HPDE6-E6E7 (cell line): ENCODE data around the gene DMRTA2.

Experiments used
- DNase-seq: peaks from one replicate; pipeline ENCODE4 v3.0.0; 2011; ENCODE audit warnings: missing footprints; ENCODE audit errors: extremely low spot score

Gene DMRTA2

DNA sequence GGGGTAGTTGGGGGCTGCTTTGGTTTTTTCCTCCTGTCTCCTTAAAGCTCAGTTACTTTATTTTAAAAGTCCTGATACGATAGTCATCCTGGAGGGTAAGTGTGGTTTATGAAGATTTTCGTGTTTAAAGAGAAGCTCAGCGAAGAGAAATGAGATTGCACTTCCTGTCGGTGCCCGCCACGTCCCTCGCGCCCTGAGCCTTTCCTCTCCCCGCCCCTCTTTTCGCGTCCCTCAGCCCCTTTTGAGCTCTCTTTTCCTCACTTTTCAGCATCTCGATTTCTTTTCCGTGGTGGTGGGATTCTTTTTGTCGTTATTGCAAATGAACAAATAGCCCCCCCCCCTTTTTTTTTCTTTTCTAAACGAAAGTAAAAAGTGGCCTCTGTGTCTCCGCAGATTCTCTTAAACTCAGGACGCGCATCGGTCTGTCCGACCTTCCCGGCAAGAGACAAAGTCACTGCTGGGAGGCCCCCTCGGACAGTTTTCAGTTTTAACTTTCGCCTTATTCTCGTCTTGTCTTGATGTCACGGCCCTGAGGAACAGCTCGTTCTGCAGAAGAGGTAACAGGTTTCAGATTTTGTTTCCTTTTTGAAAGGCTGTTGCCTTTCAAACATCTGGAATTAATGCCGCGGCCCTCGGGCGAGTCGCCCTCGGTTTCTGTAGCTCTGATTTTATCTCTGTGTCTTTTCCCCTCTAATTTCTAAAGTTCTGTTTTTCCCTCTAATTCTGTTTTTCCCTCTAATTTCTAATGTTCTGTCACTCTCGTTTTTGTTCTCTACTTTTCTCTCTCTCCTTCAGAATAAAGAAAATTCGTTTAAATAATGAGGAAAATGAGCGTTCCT is 1.0 kb upstream of the DMRTA2 start:
- no peak for DNase-seq

DNA sequence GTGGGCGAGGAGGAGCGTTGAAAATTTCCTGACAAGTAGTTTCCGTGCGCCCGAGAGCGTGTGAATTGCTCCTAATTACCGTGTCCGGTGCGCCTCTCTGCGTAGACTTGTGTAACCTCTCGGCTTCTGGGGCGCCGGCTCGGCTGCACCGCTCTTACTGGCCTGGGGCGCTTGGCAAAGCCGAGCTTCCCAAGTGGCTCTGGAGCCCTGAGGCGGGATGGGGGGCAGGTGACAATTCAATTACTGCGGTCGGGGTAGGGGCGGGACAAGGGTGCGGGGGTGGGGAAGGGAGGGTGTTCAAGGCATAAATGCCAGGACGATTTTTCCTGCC is 392 bp upstream of the DMRTA2 start:
- DNase-seq: no peak

DNA sequence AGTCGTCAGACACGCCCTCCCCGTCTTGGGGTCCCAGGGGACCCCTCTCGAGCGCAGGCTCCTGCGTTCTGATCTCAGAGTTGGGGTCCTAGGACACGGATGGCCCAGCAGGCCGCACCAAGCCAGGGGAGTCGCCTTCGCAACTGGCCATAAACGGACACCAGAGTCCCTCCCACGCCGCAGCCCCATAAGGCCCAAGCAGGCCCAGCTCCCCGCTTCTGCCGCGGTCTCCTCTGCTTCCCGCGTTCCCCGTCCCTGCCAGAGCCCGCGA is 633 bp downstream of the DMRTA2 start:
- no peak for DNase-seq

DNA sequence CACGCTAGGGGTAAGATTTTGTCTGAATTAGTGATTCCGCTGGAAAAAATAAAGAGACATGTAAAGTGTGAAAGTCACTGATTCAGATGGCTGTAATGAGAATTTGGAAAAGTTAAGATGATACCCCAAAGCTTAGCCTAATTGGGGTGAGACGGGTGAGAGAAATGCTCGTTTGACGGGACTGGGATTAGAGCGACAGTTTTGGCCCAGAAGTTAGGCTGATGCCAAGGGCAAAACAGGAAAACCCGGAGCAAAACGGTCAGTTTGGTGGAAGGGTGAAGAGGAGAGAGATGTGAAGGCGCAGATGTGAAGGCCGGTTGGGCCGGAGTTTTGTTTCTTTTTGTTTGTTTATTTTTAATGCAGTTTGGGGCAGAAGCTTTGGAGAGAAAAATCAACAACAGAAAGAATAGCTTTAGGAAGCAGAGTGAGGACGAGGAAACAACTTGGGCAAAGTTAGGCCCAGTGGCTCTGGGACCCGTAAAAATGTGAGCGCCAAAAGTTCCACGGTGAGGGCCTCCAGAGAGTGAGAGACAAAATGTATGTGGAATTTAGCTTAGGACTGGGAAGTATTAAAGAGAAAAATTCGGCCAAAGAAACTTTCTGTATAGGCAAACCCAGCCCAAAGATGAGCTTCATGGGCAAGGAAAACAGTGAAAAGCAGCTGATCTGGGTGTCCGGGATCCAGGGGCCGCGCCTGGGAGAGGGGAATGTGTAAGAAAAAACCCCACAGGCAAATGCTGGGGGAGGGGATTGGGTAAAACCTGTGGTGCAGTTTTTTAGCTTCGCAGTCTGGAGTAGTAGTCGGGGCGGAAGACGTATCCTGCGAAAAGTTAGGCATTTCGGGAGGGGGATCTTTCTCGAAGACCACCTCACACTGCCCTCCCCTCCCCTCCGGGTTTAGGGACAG is 1.2 kb downstream of the DMRTA2 start:
- no peak for DNase-seq

DNA sequence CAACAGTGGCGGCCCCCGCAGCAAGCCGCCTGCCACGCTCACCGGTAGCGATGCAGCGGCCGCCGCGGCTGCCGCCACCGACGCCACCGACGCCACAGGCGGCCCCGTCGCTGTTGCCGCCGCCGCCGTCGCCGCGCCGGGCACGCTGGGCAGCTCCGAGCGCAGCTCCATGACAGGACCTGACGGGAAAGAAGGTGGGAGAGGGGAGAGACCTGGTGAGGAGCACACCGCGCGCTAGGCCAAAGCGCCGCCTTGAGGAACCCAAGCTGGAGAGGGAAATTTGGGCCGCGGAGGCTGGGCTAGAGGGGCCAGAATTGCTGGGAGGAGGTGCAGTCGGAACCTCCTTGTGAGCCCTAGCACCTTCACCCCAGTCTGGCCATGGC is 1.9 kb downstream of the DMRTA2 start:
- no peak for DNase-seq

DNA sequence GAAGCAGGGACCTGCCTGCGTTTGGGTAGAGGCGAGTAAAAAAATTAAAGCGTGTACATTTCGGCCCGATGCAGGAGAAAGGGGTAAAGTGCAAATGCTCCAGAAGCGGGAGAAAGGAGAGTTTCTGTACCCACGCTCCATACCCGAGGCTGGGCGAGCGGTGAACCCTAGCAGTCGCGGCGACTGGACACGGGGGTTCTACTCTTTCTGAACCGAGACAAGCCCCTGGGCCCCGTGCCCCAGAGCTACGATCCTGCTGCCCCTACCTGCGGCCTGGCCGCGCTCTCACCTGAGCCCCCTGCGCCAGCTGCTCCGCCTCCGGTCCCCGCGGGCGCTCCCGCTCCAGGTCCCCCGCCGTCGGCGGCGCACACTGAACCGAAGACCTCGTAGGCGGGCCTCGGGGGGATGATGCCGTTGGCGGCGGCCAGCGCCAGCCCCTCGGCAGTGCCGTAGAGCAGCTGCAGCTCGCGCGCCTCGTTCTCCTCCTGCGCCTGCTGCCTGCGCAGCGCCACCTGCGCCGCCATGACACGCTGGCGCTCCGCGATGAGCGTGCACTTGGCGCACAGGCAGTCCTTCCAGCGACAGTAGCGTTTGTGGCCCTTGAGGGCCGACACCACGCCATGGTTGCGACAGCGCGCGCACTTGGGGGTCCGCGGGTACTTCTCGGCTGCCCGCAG is 2.4 kb downstream of the DMRTA2 start:
- no peak for DNase-seq

DNA sequence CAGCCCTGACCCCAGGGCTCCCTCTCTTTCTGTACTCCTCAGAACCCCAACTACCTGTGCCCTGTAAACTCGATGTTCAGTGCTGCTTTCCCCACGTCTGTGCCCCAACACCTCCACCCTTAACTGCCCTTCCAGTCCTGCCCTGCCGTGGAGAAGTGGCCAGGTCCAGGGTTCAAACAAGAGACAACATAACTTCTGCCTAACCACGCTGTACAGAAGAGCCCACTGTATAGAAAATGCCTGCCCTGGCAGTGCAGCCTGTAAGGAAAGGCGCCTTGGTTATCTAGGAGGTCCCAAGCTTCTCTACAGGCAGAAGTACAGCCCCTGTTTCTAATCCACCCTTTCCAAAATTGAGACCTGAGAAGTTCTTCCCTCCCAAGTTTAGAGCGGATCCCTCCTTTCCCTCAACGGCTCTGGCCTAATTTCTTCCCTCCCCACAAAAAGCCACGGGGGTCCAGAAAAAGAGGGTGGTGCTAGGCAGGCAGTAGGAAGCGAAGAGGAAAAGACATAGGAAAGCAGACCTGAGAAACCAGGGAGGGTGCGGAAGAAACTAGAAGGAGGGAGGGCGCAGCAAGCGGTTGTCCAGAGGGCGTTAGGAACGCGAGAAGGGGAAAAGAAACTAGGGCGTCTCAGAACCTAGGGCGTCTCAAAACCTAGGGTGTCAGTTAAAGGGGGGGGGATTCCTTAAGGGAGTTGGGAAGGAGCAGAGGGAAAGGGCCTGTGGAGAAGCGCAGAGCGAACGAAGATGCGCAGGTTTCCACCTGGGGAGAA is 3.2 kb downstream of the DMRTA2 start:
- no peak for DNase-seq

DNA sequence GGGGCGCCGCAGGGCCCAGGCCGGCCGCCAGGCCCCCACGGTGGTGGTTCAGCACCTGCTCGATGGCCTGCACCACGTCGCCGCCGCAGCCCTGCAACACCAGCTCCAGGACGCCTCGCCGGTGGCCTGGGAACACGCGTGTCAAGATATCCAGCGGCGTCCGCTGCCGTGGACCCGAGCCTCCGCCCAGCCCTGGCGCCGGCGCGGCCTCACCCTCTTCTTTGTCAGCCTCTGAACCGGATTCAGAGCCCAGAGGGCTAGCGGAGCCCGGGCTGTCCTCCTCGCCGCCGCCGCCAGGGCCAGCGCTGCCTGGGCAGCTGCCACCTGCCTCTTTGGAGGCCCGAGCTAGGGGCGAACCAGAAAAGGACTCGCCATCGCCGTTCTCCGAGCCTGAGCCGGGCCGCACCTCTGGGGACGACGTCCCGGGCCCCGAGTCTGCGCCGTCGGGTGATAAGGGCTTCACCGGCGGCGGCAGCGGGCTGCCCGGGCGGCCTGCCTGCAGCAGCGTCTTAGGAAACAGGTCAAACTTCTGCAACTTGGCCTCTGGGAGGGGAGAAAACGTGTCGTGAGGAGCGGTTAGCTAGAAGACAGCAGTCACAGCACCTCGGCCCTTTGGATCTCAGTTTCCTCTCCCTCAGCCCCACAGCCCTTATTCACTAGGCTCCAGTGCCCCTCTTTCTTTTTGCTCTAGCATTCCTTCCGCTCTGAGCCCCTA is 3.9 kb downstream of the DMRTA2 start:
- no peak for DNase-seq

DNA sequence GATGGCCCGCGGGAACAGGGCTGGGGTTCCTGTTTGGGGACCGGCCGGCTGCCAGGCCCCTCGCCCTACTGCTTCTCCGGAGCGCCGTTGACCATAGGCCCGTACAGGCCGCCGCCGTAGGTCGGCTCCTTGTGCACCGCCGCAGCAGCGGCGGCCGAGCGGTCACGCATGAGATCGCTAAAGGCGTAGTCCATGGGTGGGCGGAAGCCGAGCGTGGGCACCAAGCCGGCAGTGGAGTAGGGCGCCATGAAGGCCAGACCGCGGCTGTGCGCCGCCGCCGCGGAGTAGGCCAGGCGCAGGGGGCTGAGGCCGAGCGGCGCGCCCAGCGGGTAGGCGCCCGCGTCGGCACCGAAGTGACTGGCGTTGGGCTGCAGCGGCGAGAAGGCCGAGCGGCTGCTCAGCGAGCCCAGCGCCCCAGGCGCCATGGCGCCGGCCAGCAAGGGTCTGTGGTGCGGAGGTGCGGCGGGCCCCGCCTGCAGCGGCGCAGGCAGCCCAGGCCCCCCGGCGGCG is 4.6 kb downstream of the DMRTA2 start:
- DNase-seq: no peak

DNA sequence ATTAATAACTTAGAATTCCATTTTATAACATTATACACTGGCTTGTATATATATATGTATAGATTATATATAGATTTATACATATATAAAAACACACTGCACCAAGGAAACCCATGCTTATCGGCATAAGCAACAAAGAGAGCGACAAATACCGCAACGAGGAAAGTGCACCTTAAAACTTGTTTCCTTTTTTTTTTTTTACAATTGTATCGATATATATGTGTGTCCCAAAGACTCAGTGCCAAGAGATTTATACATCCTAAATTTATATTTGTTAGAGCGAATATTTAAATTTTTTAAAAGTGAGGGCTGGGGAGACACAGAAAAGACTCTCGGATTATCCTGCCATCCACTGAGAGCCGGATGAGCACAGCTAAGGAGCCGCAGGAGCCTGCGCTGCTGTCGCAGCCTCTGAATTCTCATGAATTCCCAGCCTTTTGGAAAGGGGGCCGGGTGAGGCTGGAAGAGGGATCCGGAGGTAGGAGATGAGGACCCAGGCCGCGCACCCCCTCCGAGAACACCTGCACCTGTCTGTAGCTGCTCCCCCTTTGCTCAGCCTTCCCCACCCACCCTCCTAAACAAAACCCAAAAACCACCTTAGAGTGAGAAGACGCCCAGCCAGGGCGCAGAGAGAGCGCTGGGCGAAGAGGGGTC is 5.2 kb downstream of the DMRTA2 start:
- no peak for DNase-seq

DNA sequence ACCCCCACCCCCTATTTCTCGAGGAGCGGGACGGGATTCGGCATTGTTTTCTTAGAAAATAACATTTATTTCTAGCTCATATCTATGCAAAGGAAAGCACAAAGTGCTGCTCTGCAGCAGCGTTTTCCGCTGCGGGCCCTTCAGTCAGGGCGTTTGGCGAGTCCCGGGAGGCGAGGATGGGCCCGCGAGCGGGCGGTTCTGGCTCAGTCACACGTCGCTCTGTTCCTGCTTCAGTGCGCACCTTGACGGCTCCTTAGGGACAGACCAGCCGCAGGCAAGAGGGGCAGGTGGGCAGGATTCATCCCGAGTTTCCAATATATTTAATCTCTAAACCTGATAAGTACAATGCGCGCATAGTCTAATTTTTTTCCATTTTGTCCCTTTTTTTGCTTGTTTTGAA is 5.7 kb downstream of the DMRTA2 start:
- DNase-seq: no peak

DNA sequence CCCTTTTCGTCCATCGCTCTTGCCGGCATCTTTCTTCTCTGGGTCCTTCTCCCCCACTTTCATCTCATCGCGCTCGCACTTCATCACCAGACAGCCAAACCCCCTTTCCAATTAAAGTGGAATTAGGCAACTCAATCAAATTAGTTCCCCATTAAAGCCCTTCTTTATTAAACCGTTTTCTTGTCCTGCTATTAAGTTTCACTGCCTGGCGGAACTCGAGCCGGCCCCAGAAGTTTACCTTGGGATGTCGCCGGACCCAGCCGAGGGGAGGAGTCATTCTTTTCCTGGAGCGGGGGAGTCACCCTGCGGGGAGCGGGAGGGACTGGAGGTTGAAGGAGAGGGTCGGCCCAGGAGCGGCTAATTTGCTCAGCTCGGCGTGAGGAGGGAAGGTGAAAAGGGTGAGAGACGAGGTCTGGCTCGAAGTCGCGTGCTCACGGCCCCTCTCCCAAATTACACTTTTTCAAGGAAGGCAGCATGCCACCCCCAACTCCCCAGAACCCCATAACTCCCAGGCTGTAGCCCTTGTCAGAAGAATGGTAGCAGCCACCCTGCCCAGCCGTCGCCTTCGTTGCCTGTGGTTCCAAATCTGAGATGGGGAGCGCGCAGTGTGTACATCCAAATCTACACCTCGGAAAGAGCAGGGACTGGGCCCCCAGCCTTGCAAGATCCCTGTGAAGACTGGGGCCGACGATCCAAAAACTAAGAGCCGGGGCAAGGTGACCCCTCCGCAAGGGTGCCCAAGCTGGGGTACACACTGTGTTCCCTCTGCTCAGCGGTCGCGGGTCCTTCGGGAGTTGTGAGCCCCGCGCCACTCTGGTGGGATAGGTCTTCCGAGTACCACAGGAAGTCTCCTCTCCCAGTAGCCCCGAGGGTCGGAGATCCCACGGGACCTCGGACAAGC is 6.4 kb downstream of the DMRTA2 start:
- no peak for DNase-seq

DNA sequence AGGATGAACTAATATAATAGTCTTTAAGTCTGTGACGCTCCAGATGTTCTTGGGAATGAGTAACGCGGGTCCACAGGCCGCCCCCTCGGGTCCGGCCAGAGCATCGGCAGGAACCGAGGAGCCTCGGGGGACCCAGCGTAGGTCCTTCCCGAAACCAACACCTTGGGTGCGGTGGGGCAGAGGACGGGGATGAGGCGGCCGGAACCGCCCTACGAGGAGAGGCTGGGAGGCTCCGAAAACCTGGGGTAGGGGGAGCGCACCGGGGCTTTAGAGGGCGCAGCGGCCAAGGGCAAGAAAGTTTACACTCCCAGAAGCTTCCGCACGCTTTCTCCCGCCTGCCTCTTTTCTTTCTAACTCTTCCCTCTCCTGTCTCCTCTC is 7.1 kb downstream of the DMRTA2 start:
- DNase-seq: no peak

DNA sequence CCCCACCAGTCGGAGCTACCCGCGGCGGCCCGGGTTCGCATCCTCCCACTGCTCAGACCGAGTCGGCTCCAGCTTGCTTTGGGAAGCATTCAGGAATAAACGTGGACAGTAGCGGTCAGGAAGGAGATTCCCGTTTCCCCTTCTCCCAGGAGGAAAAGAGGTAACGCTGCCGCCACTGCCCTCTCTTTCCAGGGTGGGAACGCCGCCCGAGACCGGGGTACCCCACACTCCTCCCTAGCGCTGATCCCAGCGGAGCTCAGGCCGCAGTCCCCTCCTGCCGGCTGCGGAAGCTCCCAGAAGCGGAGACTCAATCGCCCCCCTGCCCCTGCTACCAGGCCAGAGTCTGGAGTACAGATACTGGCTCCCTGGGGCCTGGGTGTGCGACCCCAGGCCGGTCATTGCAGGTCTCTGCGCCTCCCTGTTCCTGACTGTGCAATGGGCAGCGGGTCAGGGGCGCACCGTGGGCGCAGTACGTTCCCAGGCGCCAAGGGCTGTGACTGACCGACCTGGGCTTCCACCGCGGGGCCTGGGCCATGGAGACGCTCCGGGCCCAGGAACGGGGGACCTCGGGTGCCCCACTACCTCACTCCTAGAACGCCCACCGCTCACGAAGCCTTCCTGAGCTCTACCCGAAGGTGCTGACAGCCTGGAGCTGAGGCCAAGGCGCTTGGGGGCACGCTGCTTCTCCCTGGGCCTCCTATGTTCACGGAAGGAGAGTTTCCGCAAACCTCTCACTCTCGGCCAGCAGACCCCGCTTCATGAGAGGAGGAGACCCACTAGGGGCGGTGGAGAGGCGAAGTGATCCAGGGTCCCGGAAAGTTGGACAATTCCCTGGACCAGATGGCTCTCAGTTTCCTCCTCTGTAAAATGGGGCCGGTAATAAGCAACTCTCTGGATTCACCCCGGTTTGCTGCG is 7.8 kb downstream of the DMRTA2 start:
- no peak for DNase-seq

DNA sequence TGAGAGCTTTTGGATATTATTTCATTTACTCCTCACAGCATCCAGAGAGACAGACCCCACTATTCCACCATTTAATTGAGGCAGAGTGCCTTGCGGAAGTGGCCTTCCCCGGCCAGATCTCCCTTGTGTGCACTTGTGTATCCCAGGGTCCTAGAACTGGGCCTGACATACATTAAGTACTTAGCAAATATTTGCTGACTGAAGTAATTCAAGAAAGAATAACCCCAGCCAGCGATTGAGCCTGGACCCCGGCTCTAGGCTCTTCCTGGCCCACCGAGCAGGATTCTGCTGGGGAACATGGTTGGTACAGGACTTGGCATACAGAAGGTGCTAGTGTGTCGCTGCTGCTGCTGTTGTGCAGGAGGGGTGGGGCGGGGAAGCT is 8.4 kb downstream of the DMRTA2 start:
- no peak for DNase-seq

DNA sequence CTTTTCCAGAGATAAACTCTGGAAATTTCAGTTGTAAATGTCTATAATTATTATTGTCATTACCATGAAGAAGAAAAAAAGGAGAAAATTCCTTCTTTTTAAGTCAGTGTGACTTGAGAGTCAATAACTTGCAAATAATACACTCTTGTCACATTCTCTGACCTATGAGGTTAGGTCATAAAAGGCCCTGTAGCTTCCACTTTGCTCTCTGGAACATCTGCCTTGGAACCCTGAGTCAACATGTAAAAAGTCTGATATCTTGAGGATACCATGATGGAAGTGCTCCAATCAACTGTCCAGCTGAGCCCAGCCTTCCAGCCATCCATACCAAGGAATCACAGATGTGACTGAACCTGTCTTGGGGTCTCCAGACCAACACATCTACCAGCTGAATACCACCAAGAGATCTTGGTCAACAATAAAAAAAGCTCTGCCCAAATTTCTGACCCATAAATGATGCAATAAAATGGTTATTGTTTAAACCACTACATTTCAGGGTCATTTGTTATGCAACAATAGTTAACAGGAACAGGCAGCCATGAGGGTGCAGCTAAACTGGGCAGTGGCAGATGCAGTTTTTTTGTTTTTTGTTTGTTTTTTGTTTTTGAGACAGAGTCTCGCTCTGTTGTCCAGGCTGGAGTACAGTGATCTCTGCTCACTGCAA is 10.3 kb downstream of the DMRTA2 start:
- DNase-seq: no peak

DNA sequence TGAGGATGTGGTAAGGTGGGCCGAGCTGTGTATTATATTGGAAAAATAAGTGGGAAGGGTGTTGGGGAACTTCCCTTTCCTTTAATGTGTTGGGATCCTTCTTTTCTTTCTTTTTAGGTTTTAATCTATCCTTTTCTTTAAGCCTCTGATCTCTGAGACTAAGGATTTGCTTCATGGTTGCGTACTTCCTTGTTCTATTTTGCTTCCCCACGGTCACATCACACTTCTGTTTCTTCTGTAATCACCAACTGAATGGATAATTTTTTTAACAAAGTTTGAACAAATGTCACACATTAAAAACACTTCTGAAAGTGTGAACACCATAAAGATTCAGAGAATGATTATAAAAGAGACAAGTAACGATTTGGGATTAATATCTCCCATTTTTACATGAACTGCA is 17.4 kb downstream of the DMRTA2 start:
- no peak for DNase-seq

DNA sequence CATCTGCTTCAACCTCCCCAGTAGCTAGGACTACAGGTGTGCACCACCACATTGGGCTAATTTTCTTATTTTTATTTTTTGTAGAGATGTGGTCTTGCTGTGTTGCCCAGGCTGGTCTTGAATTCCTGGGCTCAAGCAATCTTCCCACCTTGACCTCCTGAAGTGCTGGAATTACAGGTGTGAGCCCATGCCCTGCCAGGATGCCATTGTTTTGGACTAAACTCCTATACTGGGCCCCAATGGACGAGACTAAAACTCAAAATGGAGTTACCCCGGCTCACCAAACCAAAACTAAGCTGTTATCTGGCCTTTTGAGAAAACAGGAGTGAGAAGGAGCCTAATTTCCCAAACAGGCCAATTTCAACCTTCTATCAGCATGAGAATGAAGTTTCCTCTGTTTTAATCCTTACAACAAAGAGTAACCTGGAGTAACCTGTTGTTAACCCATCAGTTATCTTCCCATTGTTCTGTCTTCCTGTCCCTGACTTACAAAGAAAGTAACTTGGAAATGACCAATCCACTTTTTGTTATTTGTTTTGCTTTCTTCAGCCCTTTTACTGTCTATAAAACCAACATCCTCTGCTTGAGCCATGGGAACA is 29.6 kb downstream of the DMRTA2 start:
- no peak for DNase-seq
